DMS53 treated with DMSO at 0.1 percent for 48 hours (cell line): ENCODE measurements around the gene CDK6.

ENCODE experiments used
- DNase-seq: peaks from one replicate; lab custom pipeline; 2025; ENCODE audit not compliant: unreplicated experiment; lab: John Stamatoyannopoulos, UW

CDK6 gene

GRCh38 chr7:92631067-92631849, 205.1 kb downstream of the CDK6 start:
- no peak for DNase-seq

- no peak for DNase-seq
These were observed 206.6 kb downstream of the CDK6 start for GRCh38 chr7:92629779-92630178.

DNA sequence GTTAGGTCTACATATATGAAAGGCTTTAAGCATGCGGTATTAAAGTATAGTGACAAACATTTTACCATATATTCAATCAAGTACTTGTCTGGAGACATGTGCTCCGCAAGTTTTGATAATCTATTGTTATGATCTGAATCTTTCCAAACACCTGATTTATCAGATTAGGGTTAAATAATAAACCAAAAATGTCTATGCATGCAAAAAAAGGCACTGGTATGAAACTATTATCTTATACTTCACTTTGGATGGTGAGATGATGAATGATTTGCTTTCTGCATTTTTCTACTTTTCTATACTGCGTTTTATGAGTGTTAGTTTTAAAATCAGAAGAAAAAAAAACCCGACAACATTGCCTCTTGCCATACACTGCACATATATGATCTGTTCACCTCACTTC, 208.4 kb downstream of the CDK6 start:
- DNase-seq = no peak

DNA sequence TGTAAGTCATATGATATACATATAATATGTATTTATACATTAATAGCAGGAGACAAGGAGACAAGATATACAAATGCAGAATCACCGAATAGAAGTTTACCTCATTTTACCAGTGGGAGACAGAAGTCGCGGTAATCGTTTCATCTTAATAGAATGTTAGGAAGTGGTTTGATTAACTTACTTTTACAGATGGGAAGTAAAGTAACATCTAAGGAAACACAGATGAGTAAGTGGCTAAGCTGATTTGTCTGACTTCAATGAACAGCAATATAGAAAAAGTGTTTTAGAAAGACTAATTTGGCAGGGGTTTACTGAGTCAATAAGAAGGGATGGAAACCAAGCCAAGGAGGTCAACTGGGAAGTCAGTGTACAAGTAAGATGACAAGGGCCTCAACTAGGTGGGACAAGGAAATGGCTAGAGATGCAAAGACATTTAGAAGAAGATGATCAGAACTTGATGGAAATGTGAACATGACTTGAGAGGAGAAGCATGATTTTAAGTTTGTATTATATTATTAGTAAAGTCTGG, 210.0 kb downstream of the CDK6 start:
- no peak for DNase-seq

DNA sequence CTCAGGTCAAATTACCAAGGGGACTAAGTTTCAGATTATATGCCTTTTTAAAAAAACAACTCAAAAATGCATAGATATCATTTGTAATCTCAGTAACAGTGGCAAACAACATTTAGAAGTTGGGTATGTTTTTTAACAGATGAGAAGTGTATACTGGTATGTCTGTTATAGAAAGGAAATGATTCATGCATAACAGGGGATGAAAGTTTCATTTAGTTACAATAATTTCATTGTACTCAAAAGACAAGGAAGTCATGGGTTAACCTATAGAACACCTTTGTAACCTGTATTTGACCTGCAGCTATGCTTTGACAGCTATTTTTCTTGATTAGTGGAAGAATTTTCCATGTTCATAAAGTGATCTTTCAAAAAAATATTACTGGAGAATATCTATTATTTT, 210.8 kb downstream of the CDK6 start:
- DNase-seq = no peak

- DNase-seq = no peak
These were observed 211.9 kb downstream of the CDK6 start for GRCh38 chr7:92624298-92624996.

DNA sequence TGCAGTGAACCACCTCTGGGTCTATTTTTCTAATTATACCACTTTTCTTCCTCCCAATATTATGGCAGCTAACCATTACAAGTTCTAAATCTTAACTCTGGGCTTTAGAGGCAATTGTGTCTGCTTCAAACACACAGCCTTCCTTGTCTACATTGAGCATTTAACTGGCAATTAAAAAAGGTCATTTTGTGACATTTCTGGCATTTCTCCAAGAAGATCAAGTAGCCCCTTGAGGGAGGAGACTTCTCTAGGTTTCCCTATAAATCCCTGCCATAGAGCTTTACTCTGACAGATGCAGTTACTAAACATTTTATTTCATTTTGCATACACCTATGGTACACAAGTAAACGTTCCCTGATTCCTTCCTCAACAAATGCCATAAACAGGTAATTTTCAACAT, 212.8 kb downstream of the CDK6 start:
- no peak for DNase-seq

GRCh38 chr7:92622685-92623084, 213.7 kb downstream of the CDK6 start:
- DNase-seq = no peak

- DNase-seq = no peak
These were observed 214.3 kb downstream of the CDK6 start for GRCh38 chr7:92622030-92622429.

DNA sequence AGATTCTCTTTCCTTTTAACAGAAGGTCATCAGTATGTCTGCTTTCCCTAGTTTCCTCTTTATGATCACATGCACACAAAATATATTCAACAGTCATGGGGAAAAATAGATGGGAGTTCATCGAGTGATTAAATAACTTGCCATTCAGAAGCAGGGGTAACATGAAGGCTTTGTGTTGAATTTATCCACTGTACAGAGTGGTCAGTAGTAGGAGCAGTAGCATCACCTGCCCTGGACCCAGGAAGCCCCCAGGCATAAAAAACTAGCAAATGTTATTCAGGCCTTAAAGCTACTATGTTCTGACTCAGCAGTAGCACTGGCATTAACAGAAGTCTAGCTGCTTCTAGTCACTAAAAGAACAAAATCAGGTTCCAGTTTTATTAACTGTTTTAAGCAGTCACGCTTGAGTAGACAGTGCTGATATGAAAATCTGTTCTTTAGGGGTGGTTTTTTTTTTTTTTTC, 214.8 kb downstream of the CDK6 start:
- no peak for DNase-seq

GRCh38 chr7:92621026-92621540, 215.3 kb downstream of the CDK6 start:
- peak; percentile 88 for DNase-seq

- DNase-seq = no peak
These were observed 220.5 kb downstream of the CDK6 start for GRCh38 chr7:92615861-92616260.

- DNase-seq = no peak
These were observed 221.7 kb downstream of the CDK6 start for GRCh38 chr7:92614660-92615174.

DNA sequence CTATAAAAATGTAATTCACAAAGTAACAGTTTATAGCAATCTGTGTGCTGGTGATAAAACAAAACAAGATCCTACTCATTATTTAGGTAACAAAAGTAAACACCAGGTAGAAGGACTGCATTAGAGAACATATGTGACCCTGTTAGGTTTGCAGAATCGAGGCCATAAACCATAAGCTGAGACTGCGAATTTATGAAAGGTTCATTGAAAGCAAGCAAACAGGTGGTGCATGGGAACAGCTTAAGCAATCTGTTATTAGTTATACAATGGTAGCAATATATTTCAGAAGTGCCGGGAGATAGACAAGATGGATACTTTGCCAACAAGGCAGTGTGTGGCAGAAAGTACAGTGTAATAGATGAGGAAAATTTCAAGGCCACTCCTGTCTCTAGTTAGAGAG, 222.7 kb downstream of the CDK6 start:
- no peak for DNase-seq

- DNase-seq = no peak
These were observed 223.2 kb downstream of the CDK6 start for GRCh38 chr7:92613214-92613613.

DNA sequence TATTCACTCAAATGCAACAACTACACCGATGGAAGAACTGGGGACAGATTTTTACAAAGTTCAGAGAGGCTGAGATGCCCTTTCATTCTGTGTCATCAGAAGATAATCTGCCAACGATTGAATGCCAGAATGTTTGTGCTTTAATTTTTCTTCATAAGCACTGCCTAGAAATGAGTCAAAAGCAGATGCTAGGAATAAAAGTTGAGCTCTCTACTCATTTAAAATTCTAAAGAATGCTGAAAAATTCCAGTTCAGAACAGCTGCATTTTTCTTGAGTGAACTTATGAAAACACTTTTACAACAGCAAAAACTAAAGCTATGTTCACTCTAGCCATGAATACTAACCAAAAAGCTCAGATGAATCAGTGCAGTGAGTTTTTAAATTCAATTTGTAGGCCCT, 223.9 kb downstream of the CDK6 start:
- no peak for DNase-seq

- no peak for DNase-seq
These were observed 224.6 kb downstream of the CDK6 start for GRCh38 chr7:92611735-92612134.

- peak; percentile 38 for DNase-seq
These were observed 226.4 kb downstream of the CDK6 start for GRCh38 chr7:92609921-92610518.

DNA sequence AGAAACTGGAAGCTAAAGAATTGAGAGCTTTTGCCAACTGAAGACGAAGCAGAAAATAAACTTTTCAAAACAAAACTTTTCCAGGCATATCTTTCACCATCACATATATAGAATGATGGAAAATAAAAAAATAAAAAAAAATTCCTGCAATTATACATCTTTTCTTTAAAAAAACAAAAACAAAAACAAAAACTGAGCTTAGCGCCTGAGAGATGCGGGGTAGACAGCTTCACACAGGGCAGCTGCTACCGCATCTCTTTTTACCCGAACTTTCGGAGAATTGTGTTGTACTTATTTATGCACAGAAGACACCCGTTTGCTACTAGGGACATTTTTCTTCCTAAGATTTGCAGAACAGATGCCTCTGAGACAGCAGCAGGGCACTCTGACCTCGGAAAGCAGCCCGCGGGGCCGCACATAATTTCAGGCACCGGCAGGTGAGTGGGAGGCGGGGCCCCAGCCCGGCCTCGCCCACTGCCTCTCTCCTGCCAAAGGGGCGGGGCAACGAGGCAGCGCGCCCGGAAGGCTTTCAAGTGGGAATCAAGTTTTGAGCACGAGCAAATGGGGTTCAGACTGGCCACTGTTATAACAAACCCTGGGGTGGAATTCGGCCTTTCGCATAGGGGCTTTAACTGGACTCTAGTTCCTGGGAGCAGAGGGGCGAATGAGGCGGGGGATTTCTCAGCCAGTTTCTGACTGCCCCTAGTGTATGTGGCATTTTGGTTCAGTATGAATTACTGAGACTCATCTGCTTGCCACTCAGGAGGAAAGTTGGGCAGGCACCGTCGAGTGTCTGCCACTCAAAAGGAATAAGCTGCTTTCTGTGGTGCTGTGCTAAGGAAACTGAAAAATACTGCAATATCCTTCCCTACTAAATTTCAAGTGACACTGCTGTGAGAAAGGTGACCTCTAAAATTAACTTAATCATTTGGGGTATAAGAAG, 227.7 kb downstream of the CDK6 start:
- peak; percentile 87 for DNase-seq

DNA sequence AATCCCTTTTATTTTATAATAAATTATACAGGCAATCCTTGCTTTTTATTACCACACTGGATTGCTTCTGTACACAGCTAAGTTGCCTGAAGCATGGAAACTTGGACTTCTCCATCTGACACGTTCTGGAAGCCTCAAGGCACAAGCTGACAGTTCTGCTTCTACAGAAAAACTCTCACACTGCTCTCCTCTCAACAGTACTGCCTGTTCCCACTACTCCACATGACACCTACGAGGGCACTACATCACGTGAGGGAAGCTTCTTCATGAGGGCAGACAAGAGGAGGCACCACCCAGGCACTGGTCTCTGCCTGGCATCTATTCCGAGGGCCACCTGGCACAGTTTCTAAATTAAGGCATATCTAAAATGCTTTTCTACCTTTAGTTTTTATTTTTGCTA, 229.4 kb downstream of the CDK6 start:
- DNase-seq = no peak
